Rectal smooth muscle tissue (tissue), 1 donor: Measurements from ENCODE around the gene ACYP2.
"Not testable (repeated sequence)": the region's sequence is repeated elsewhere in the genome, so short reads cannot be mapped to it uniquely, and the experiment has no call there.

Experiments used
- H3K27ac ChIP-seq: one replicate; pipeline ENCODE4 v1.7.0; 2013; ENCODE audit warnings: low read depth, low read length, inconsistent platforms
- H3K27me3 ChIP-seq: one replicate; pipeline ENCODE4 v1.7.0; 2013; ENCODE audit warnings: low read length; ENCODE audit not compliant: control insufficient read depth, insufficient read depth
- H3K36me3 ChIP-seq: one replicate; pipeline ENCODE4 v1.7.0; 2013; ENCODE audit warnings: low read length; ENCODE audit not compliant: control insufficient read depth, insufficient read depth
- H3K4me1 ChIP-seq: one replicate; pipeline ENCODE4 v1.7.0; 2013; ENCODE audit warnings: low read length; ENCODE audit not compliant: control insufficient read depth, insufficient read depth
- H3K4me3 ChIP-seq: one replicate; pipeline ENCODE4 v1.7.0; 2013; ENCODE audit warnings: low read length
- H3K9ac ChIP-seq: one replicate; pipeline ENCODE4 v1.7.0; 2013; ENCODE audit warnings: low read length

Gene ACYP2

GRCh38 chr2:54084600-54084999, 30.8 kb upstream of the ACYP2 start:
- no peaks in the 10 kb centered on the region for H3K27me3 ChIP-seq
- H3K4me1 ChIP-seq: no peaks in the 10 kb centered on the region
- no peaks in the 10 kb centered on the region for H3K36me3 ChIP-seq
- no peak overlapping the region for H3K9ac ChIP-seq
- H3K27ac ChIP-seq: no peak overlapping the region
- H3K4me3 ChIP-seq: no peak overlapping the region

- no peak overlapping the region for H3K4me3 ChIP-seq
- H3K27me3 ChIP-seq: no peaks in the 10 kb centered on the region
- no peak overlapping the region for H3K27ac ChIP-seq
- no peaks in the 10 kb centered on the region for H3K36me3 ChIP-seq
- no peaks in the 10 kb centered on the region for H3K4me1 ChIP-seq
- H3K9ac ChIP-seq: no peak overlapping the region
Observed at GRCh38 chr2:54085069-54085468, 30.3 kb upstream of the ACYP2 start.

- H3K4me1 ChIP-seq: no peaks in the 10 kb centered on the region
- H3K36me3 ChIP-seq: no peaks in the 10 kb centered on the region
- no peak overlapping the region for H3K27ac ChIP-seq
- H3K4me3 ChIP-seq: no peak overlapping the region
- H3K27me3 ChIP-seq: no peaks in the 10 kb centered on the region
- no peak overlapping the region for H3K9ac ChIP-seq
Observed at GRCh38 chr2:54086157-54086556, 29.3 kb upstream of the ACYP2 start.

- H3K27ac ChIP-seq: no peak overlapping the region
- H3K27me3 ChIP-seq: no peaks in the 10 kb centered on the region
- no peak overlapping the region for H3K4me3 ChIP-seq
- no peaks in the 10 kb centered on the region for H3K4me1 ChIP-seq
- no peaks in the 10 kb centered on the region for H3K36me3 ChIP-seq
- H3K9ac ChIP-seq: no peak overlapping the region
Observed at GRCh38 chr2:54088191-54088634, 27.2 kb upstream of the ACYP2 start.

GRCh38 chr2:54088719-54089118, 26.7 kb upstream of the ACYP2 start:
- H3K36me3 ChIP-seq: no peaks in the 10 kb centered on the region
- H3K27ac ChIP-seq: no peak overlapping the region
- no peaks in the 10 kb centered on the region for H3K4me1 ChIP-seq
- no peak overlapping the region for H3K4me3 ChIP-seq
- H3K9ac ChIP-seq: no peak overlapping the region
- no peaks in the 10 kb centered on the region for H3K27me3 ChIP-seq

- H3K4me1 ChIP-seq: no peaks in the 10 kb centered on the region
- H3K27ac ChIP-seq: no peak overlapping the region
- no peaks in the 10 kb centered on the region for H3K36me3 ChIP-seq
- no peak overlapping the region for H3K4me3 ChIP-seq
- no peak overlapping the region for H3K9ac ChIP-seq
- no peaks in the 10 kb centered on the region for H3K27me3 ChIP-seq
Observed at GRCh38 chr2:54090521-54091117, 24.8 kb upstream of the ACYP2 start.

- no peak overlapping the region for H3K4me3 ChIP-seq
Observed at GRCh38 chr2:54092940-54093339, 22.5 kb upstream of the ACYP2 start.

GRCh38 chr2:54095406-54095805, 20.0 kb upstream of the ACYP2 start:
- not testable (repeated sequence) for H3K27ac ChIP-seq, H3K36me3 ChIP-seq, H3K9ac ChIP-seq, H3K4me1 ChIP-seq, H3K27me3 ChIP-seq, H3K4me3 ChIP-seq

More at GRCh38 chr2:54092940-54093339, 22.5 kb upstream of the ACYP2 start:
- Histone ChIP-seq H3K9ac (no peak overlapping the region), H3K27ac (no peak overlapping the region), H3K27me3 (no peaks in the 10 kb centered on the region), H3K36me3 (no peaks in the 10 kb centered on the region), H3K4me1 (no peaks in the 10 kb centered on the region)

GRCh38 chr2:54096141-54096540, 19.3 kb upstream of the ACYP2 start:
- H3K36me3 ChIP-seq, H3K27me3 ChIP-seq, H3K4me3 ChIP-seq, H3K9ac ChIP-seq, H3K4me1 ChIP-seq, H3K27ac ChIP-seq: not testable (repeated sequence)

GRCh38 chr2:54097124-54097523, 18.3 kb upstream of the ACYP2 start:
- Histone ChIP-seq H3K4me3 (no peak overlapping the region), H3K36me3 (no peaks in the 10 kb centered on the region), H3K9ac (no peak overlapping the region), H3K27me3 (no peaks in the 10 kb centered on the region), H3K4me1 (no peaks in the 10 kb centered on the region), H3K27ac (no peak overlapping the region)

GRCh38 chr2:54099370-54099769, 16.0 kb upstream of the ACYP2 start:
- H3K27me3 ChIP-seq: no peaks in the 10 kb centered on the region
- H3K9ac ChIP-seq: no peak overlapping the region
- H3K4me3 ChIP-seq: no peak overlapping the region
- no peak overlapping the region for H3K27ac ChIP-seq
- H3K4me1 ChIP-seq: no peaks in the 10 kb centered on the region
- H3K36me3 ChIP-seq: no peaks in the 10 kb centered on the region

GRCh38 chr2:54099829-54100585, 15.4 kb upstream of the ACYP2 start:
- no peak overlapping the region for H3K9ac ChIP-seq
- H3K4me1 ChIP-seq: no peaks in the 10 kb centered on the region
- H3K27ac ChIP-seq: no peak overlapping the region
- no peaks in the 10 kb centered on the region for H3K27me3 ChIP-seq
- no peaks in the 10 kb centered on the region for H3K36me3 ChIP-seq
- H3K4me3 ChIP-seq: no peak overlapping the region

- Histone ChIP-seq H3K27ac (no peak overlapping the region), H3K27me3 (no peaks in the 10 kb centered on the region), H3K4me3 (no peak overlapping the region), H3K9ac (no peak overlapping the region), H3K4me1 (no peaks in the 10 kb centered on the region), H3K36me3 (no peaks in the 10 kb centered on the region)
Observed at GRCh38 chr2:54100772-54101171, 14.6 kb upstream of the ACYP2 start.
